CMK (cell line): ENCODE measurements around the gene OPCML.

Source experiments
- DNase-seq: peaks from one replicate; pipeline ENCODE4 v3.0.0-alpha.2; 2010; ENCODE audit warnings: low read depth

Gene OPCML

DNA sequence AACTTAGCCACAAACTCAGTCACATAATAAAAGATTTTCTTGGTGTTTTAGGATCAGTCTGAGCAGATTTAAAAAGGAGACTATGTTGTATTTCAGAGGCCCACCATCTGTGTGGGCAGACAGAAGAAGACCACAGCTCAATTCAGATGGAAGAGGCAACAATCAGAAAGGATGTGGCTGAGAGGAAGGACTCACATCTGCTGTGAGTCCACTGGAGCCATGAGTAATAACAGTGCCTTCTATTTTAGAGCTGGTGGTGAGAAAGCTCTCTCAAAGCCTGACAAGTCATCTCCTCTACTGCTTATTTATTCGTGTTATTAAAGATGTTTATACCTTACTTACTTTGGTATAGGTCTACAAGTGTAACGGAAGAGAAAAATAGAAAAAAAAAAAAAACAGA is 357.2 kb downstream of the OPCML start:
- DNase-seq = no peak

DNA sequence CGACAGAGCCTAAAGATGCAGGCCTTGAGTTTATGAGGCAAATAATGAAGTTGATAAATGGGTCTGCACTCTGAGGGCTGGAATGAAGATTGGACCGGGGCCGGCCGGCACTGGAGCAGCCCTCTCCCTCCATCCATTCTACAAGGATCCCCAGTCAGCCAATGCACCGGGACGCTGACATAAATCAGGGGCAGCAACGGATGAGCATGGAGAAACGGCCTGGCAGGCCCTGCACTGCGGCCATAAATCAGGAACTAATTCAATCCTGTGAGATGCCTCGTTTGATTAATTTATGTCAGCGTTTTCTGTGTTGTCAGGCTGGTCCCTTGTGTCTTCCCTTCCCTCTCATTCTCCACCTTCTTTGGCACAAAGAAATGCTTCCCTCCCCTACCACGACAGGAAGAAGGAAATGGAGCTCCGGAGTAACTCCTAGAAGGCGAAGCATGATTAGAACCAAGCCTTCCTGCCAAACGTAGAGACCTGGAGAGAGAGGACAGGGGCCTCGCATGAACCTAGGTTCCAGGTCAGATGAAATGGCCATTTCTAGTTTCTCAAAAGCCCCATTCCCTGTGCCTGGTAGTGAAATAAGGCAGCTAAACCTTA is 358.4 kb downstream of the OPCML start:
- no peak for DNase-seq

DNA sequence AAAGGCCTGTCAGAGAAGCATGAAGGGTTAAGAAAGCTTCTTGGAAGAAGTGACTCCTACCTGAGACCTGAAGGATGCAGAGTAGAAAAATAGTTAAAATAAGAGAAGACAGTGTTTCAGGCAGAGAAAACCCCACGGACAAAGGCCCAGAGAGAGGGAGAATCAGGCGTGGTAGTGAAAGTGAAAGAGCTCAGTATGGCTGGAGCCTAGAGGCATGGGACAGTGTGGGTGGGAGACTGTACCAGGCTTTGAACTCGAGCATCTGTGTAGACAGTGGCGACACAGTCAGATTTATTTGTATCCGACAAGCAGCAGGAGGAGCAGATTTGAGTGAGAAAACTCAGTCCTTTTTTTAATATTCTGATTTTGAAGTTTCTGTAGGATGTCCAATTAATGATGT is 360.0 kb downstream of the OPCML start:
- no peak for DNase-seq

DNA sequence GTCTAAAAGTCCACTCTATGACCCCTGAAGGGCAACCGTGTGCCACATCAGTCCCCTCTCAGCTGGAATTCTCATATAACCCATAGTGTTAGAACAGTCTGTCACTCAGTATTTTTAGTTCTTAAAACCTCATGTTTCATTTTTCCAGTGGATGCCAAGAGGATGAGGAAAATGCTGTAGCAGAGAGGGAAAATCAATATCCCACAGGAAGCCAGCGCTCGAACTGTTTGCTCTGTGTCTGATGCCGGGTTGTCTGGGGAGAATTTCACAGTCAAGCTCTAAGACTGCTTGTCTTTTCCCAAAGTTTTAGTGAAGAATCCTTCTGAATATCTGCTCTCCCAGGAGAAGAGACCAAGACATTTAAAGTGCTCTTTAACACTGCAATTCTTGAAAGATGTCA is 360.9 kb downstream of the OPCML start:
- no peak for DNase-seq

DNA sequence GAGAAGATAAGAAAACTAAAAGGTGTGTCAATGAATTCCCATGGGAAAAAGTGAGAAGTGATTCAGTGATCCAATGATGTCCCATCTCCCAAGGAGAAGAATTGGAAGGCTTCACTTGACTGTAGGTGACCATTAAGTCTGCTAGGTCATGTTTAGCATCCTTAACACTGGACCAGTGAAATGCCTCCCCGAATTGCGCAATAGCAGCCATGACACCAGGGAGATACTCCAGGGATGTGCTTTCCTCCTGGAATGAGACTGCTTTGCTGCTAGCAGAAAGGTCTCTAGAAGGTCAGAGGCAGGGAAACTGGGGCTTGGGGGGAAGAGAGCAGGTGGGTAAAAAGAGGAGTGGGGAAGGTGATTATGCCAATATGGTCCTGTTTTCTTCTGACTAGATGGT is 364.3 kb downstream of the OPCML start:
- DNase-seq = no peak

DNA sequence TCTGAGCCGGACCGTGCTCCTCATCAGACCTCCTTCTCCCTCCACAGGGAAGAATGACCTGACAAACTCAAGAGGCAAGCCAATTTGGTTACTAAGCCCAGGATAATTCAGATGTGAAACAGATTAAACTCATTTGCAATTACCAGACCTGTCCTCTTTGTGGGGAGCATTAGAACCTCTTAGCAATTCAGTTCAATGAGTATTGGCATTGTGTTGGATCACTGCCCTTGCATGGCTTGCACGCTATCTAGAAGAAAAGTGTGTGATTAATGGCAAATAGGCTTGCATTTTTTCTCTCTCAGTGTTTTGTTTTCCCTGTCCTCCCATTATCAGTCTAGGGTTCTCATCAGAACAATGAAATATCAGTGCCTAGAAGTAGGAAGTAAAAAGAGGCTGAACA is 365.6 kb downstream of the OPCML start:
- no peak for DNase-seq

DNA sequence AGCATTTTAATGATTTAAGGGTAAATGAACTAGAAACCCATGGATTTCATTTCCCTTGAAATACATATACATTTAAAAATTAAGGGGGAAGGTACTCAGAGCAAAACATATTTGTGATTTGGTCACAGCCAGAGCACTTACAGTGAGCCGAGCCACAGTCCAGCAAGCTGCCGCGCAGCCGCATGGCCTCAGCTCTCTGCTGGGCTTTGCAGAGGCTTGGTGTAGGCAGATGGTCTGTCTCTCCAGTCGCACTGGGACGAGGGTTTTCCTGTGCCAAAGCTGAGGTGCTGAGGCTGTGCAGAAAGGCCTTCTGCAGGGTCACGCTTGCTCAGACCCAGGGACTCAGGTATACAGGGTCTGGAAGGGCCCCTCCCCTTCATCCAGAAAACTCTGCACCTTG is 367.3 kb downstream of the OPCML start:
- DNase-seq = no peak

DNA sequence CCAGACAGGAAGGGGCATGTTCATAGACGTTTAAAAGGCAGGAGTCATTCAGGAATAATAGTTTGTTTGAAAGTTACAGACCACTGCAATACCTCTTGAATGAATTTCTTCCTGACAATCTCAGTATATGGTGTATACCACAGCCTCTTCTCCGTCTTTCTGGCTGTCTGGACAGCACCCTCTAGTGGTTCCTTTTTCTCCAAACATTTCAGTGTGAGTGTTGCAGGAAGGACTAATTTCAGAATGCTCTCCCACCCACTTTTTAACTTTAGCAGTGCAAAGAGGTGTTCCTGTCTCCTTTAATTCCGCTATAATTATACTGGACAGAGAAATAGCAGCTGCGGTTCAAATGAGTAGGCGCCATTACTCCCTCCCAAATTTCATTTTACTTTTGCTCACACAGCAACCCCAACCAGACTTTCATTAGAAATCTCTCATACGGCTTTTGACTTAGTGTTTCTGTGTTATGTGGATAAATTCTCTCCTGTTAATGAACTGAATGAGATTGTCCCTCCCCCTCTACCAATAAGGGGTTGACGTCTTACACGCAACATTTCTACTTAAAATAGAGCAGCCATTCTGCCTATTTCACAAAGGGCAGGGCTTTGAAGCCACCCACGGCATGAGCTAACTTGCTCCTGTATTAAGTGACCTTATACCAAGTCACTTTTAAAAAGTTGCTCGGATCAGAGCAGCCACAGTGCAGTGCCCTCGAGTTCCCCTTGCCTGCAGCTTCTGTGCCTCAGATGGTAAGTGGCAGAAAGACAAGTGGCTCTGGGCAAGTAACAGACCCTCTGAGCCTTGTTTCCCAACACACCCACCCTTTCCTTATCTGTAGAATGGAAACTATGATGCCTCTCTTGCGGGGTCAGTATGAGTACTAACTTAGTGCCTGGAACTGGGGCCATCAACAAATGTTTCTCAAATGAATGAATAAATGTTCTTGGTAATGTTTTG is 368.6 kb downstream of the OPCML start:
- DNase-seq = peak; percentile 45

DNA sequence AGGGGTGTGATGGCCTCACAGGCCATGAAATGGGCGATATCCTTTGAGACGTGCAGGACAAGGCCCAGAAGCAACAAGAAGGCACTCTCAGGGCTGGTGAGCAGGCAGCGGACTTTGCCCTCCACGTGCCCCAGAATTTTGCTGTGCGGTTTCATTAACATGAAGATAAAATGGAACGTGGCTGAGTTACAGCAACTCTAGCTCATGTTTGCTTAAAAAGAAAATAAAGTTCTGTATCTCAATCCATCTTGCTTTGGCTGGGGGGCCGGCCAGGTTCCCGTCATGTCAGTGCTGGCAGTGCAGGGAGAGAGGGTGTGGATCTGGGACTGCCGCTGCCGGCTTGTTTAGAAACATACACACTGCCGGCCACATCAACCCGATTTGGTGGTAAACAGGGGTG is 370.1 kb downstream of the OPCML start:
- DNase-seq = no peak

DNA sequence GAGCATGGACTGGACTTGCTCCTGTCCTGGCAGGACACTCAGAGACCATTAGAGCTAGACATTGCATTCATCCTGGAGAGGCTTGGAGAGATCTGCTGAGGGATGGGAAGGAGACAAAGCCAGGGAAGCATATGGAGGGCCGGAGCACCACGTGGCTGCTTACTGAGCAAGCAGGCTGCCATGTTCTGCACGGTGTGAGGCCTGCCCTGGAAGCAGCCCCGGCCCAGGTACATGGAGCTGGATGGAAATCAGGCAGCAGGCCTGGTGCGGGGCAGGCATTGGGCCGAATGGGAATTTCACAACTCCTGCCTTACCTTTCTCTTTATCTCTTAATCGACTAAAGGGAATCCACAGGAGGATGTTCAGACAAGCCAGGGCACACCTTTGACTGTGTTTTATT is 371.5 kb downstream of the OPCML start:
- no peak for DNase-seq

DNA sequence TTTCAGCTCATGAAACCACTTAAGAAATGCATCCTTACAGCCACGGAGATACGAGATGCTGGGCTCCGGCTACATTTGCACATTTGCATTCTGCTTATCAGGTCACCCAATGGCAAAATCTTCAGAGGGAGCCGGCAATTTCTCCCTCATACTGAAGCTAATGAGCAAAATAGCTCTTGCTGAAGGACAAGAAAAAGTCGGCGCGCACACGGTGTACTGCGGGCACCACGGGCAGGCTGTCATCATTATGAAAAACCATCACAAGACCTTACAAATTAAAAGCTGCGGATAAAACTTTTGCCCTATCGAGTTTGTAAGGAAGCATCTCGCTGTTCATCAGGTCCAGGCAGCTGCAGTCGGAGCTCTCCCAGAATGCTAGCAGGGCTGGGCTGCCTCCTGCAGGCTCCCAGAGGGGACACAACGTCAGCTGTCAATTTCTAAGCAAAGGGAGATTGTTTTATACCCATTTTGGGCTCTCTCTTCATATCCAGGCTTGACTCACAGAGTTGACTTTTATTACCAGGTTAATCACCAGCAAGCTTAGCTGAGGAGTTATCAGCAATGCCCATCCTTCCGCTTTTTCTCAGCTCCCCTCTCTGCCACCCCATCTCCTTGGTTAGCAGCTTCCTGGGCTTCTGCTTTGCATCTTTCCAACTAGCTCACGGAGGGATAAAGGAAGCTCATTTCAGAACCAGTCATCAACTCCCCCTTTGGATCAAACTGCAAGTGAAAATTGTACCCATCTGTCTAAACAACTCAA is 375.1 kb downstream of the OPCML start:
- DNase-seq = peak; percentile 73

DNA sequence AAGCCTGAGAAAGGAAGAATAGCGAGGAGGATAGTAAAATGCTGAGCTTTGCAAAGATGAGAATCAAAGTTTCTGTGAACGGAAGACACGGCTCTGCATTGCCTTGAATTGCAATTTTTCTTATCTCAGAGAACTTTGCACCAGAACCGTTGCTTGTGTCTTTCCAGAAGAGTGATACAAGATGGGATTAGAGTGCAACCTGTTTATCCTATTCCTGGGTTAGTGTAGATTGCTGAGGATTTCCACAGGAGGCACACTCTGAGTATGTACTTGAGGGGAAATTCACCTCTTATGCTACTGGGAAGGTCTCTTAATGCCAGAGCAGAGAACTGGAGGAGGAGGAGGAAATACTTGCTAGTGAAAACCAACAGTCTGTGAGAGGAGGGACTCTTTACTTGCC is 377.5 kb downstream of the OPCML start:
- no peak for DNase-seq

DNA sequence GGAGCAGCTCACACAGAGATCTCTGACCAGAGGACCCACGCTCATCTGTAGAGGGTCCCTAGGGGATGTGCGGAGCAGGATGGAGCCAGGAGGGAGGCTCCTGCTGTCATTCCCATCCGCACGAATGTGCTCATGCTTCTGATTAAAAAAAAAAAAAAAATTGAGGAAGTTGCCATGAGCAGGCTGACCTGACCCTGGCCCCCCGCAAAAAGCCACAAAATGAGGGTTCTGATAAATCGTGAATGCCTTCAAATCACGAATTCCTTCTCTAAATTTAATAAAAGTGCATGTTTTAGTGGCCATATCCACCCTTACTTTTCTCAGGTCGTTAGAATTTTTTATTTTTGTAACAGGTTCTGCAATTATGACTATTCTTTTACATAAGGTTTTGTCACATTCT is 378.2 kb downstream of the OPCML start:
- DNase-seq = no peak

DNA sequence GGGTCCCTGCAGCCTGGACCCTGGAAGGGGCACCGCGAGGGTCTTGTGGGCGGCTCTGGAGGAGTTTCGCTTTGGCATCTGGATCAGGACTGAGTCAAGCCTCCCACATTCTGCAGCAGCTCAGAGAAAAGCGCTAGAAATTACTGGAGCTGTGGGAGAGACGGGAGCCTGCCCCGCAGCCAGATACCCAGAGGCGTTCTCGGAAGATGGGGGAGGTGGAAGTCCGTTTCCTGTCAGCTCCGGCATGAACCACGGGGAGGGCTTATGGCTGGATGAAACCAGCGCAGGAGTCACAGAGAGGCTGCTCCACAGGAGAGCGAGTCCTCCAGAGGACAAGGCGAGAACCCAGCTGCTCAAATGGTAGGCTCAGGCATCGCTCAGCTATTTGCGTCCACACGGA is 379.3 kb downstream of the OPCML start:
- DNase-seq = no peak

DNA sequence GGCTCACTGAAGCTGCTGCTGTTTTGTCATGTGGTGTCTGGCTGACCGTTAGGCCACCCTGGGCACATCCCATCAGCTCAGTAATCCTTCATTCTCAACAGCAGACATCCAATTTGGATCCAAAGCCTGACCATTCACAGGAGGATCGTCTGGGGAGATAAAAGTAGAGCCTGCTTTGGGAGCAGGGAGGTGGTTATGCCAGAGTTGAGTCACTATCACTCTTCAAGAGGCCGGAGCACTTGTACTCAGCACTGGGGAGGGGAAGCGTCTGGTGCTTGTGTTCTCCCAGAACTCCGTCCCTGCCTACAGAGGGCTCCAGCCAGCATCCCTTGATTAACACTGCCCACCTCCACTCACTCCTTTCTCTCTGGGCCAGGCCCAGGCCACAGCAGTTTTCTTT is 382.6 kb downstream of the OPCML start:
- DNase-seq = no peak

DNA sequence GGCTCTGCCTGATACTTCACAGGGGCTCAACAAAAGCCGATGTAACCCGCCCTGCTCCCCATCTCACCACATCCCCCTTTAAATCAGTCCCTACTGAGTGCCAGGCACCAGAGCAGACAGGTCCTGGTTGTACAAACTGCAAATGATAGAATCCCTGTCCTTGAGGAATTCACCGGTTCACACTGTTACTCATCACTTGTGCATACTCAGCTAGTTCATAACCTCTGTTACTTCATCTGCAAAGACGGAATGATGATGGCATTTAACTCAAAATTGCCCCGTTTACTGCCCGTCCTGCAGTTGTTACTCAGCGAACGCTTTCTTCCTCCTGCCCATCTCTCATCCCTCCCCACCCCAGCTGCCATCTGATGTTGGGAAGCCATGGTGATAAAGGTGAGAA is 384.7 kb downstream of the OPCML start:
- no peak for DNase-seq

DNA sequence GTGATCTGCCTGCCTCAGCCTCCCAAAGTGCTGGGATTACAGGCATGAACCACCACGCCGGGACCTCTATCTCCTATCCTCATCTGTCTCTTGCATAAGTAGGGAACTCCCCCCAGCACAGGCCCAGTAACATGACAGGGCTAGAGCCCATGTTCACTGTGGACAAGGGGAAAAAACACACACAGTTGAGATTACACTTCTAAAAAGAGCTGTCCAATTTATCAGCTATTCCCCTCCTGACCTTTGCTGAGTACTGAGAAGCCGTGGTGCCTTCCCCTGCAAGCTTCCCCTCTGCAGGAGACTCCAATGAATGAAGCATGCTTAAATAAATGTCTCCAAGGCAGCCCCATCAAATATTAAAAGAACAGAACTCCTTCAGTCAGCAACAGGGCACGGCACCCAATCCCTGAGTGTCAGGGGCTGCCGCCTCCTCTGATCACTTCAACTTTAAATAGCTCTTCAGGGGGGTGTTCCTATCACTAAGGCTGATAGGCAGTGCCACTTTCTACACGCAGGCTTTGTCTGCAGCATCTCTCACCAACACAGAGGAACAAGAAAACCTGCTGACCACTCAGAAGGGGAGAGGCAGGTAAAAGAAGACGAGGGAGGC is 385.5 kb downstream of the OPCML start:
- no peak for DNase-seq

DNA sequence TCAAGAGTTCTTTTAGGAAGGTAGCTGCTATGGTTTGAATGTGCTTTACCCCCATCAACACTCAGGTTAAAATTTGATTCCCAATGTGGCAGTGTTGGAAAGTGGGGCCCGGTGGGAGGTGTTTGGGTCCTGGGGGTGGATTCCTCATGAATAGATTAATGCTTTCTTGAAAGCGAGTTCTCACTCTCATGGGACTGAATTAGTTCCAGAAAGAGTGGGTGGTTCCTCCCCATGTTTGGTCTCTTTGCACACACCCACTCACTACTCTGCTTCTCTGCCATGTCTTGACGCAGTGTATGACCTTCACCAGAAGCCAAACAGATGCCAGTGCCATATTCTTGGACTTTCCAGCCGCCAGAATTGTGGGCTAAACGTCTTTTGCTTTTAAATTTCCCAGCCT is 394.4 kb downstream of the OPCML start:
- DNase-seq = no peak

DNA sequence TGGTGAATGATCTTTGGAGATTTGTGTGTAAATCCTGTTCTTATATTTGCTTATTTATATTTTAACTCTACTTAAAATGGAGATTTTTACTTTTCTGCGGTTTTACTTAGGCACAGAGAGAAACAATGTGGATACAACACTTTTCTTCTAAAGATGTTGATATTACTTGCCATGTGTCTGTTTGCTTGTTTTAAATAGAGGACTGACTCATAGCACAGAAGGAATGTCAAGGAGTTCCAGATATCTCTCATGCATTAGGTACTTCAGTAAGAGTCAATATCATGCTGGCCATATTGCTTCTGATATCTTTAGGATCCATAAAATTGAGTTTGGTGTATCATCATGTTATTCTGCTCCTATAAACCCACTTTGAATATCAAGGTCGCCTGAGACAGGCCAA is 395.0 kb downstream of the OPCML start:
- DNase-seq = no peak

DNA sequence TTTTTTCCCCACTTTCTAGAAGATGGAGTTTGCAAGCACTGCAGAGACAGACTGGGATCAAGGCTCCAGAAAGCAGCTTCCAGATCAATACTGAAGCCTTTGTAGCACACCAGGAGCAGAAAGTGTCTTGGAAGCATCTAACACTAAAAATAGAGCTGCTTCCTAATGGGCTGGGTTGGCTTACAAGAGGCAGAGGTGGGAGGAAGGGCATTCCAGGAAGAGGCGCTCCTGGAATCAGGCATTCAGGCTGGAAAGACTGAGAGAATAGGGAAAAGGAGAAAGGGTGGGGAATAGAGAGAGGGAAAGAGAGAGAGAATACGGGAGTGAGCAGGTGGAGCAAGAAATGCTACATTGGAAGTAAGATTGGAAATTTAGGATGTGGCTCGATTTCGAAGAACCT is 395.9 kb downstream of the OPCML start:
- DNase-seq = no peak

DNA sequence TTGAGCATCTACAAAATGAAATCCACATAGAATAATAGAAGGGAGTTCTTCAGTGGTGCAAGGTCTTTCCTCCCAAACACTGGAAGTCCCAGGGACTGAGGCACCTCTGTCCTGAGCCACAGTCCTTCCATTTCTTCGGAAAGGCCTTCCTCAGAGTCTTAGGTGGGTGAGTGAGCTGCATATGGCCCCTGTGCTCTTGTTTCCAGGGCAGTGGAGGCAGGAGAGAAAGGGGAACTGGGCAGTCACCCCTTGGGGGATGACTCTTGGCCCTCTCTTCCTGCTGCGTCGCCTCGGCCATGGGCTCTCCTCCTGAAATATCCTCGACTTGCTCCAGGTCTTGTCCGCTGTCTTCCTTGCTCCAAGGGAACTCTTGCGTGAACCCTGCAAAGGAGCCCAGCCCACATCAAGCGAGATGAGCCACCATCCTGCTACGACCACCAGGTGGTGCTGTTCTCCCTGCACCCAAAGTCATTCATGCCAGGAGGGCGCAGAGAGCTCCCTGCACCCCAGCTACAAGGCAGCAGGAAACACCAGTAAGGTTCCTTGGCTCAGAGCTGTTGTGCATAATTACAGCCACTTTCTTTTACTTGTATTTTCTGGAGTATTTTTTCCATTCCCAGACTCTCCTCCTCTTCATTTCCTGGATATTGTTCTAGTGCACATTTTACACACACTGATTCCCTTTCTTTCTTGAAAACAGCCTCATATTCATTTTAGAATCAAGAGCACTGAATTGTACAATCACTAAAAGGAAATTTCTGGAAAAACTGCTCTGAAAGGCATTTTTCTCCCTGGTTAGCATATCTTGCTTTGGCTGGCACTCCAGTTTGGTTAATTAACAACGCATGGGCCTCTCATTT is 397.8 kb downstream of the OPCML start:
- peak; percentile 63 for DNase-seq

DNA sequence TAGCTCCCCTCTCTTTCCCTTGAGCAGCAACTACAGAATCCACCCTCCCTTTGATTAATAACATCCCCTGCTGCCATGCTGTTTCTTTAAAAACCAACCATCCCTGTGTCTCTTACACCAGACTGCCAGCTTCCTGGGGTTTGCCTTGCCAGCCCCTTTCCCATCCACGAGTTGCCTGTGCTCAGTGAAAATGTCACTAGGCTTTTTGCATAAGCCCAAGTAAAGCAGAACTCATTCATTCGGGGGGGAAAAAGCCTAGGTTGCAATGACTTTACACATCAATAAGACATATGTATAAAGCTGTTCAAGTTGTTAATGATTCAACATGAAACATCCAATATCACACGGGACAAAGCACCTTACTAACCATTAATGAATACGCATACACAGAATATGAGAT is 398.7 kb downstream of the OPCML start:
- DNase-seq = no peak
